Activated T-cell treated with anti-CD3 and anti-CD28 coated beads, Interleukin-2, amount 50 U/mL, for 72 hours (primary cell): ENCODE results near the gene FIBCD1. TPM values are rescaled to one million over a fixed set of nuclear protein-coding genes. Genes with fewer than 3 reads are reported as not detected.

ENCODE experiments used
- ATAC-seq, 2 donors: fragments of 150-1000 bp; cut with Tn5 transposase; replicated peaks in 1 of 2; 2 replicates each; pipeline ENCODE4 v1.10.0; 2021; ENCODE audit warnings: moderate library complexity in 2 of 2, mild to moderate bottlenecking in 1 of 2
- DNase-seq, 2 donors: peaks; one replicate each; pipeline ENCODE4 v3.0.0; 2021 to 2022; ENCODE audit warnings: mixed read lengths in 1 of 2
- H3K27ac Mint-ChIP-seq: one replicate; pipeline ENCODE4 v1.8.0; 2022; ENCODE audit warnings: mild to moderate bottlenecking, moderate library complexity, mixed read lengths
- H3K27me3 Mint-ChIP-seq: one replicate; pipeline ENCODE4 v1.8.0; 2022; ENCODE audit warnings: low read depth, mixed read lengths
- H3K36me3 Mint-ChIP-seq, 2 donors: one replicate each; pipeline ENCODE4 v1.8.0; 2022; ENCODE audit warnings: mixed read lengths in 2 of 2, mild to moderate bottlenecking in 1 of 2; ENCODE audit not compliant: insufficient read depth in 2 of 2
- H3K4me1 Mint-ChIP-seq: one replicate; pipeline ENCODE4 v1.8.0; 2022; ENCODE audit warnings: low read depth, mixed read lengths
- H3K4me3 Mint-ChIP-seq, 2 donors: one replicate each; pipeline ENCODE4 v1.8.0; 2022; ENCODE audit warnings: mild to moderate bottlenecking in 2 of 2, mixed read lengths in 2 of 2, moderate library complexity in 2 of 2
- H3K9me3 Mint-ChIP-seq, 2 donors: one replicate each; pipeline ENCODE4 v1.8.0; 2022; ENCODE audit warnings: mixed read lengths in 2 of 2
- total RNA-seq, 2 donors: library from RNA; stranded (reverse); gene quantifications; one replicate each; pipeline ENCODE4 v1.2.3, GENCODE V29; 2022

The FIBCD1 gene
- total RNA-seq, 2 donors from 2014 or later, result not detected

- no peak for ATAC-seq
- DNase-seq, result no peak
- no peak overlapping the region for H3K27ac Mint-ChIP-seq
- H3K36me3 Mint-ChIP-seq, result no peaks in the 10 kb centered on the region
- H3K4me3 Mint-ChIP-seq, result no peak overlapping the region
- H3K4me1 Mint-ChIP-seq, result no peaks in the 10 kb centered on the region
- no peaks in the 10 kb centered on the region for H3K9me3 Mint-ChIP-seq
- H3K27me3 Mint-ChIP-seq, result no peaks in the 10 kb centered on the region
These were observed 42.1 kb upstream of the FIBCD1 start for GRCh38 chr9:130981002-130981755.

GRCh38 chr9:130980526-130980925, 41.5 kb upstream of the FIBCD1 start:
- H3K4me3 Mint-ChIP-seq, result no peak overlapping the region
- H3K9me3 Mint-ChIP-seq, result no peaks in the 10 kb centered on the region
- no peaks in the 10 kb centered on the region for H3K4me1 Mint-ChIP-seq
- no peaks in the 10 kb centered on the region for H3K36me3 Mint-ChIP-seq
- no peaks in the 10 kb centered on the region for H3K27me3 Mint-ChIP-seq
- no peak for ATAC-seq
- no peak for DNase-seq
- H3K27ac Mint-ChIP-seq, result no peak overlapping the region

GRCh38 chr9:130979591-130980385, 40.7 kb upstream of the FIBCD1 start:
- Mint-ChIP-seq H3K36me3 (no peaks in the 10 kb centered on the region), H3K27me3 (no peaks in the 10 kb centered on the region), H3K27ac (no peak overlapping the region), H3K4me3 (no peak overlapping the region), H3K4me1 (no peaks in the 10 kb centered on the region), H3K9me3 (no peaks in the 10 kb centered on the region)
- no peak for ATAC-seq
- no peak for DNase-seq

- no peak overlapping the region for H3K4me3 Mint-ChIP-seq
These were observed 38.8 kb upstream of the FIBCD1 start for GRCh38 chr9:130977811-130978221.

GRCh38 chr9:130975932-130976841, 37.1 kb upstream of the FIBCD1 start:
- Mint-ChIP-seq H3K4me3 (no peak overlapping the region), H3K9me3 (no peaks in the 10 kb centered on the region), H3K4me1 (no peaks in the 10 kb centered on the region), H3K27me3 (peaks cover 13% of the 10 kb centered on the region), H3K36me3 (no peaks in the 10 kb centered on the region), H3K27ac (no peak overlapping the region)
- ATAC-seq, result no peak
- DNase-seq, result no peak

More at GRCh38 chr9:130977811-130978221, 38.8 kb upstream of the FIBCD1 start:
- Mint-ChIP-seq H3K4me1 (no peaks in the 10 kb centered on the region), H3K27ac (no peak overlapping the region), H3K36me3 (no peaks in the 10 kb centered on the region), H3K9me3 (no peaks in the 10 kb centered on the region), H3K27me3 (no peaks in the 10 kb centered on the region)
- ATAC-seq (no peak), DNase-seq (no peak)

GRCh38 chr9:130975156-130975555, 36.1 kb upstream of the FIBCD1 start:
- ATAC-seq (no peak), DNase-seq (no peak)
- Mint-ChIP-seq H3K9me3 (no peaks in the 10 kb centered on the region), H3K27me3 (peaks cover 13% of the 10 kb centered on the region), H3K36me3 (no peaks in the 10 kb centered on the region), H3K4me3 (no peak overlapping the region), H3K27ac (no peak overlapping the region), H3K4me1 (no peaks in the 10 kb centered on the region)

GRCh38 chr9:130974697-130975096, 35.6 kb upstream of the FIBCD1 start:
- ATAC-seq (no peak), DNase-seq (no peak)
- H3K27me3 Mint-ChIP-seq, result peaks cover 13% of the 10 kb centered on the region
- no peaks in the 10 kb centered on the region for H3K36me3 Mint-ChIP-seq
- no peaks in the 10 kb centered on the region for H3K9me3 Mint-ChIP-seq
- H3K4me3 Mint-ChIP-seq, result no peak overlapping the region
- no peaks in the 10 kb centered on the region for H3K4me1 Mint-ChIP-seq
- H3K27ac Mint-ChIP-seq, result no peak overlapping the region

- ATAC-seq, result no peak
- H3K27ac Mint-ChIP-seq, result no peak overlapping the region
- H3K9me3 Mint-ChIP-seq, result no peaks in the 10 kb centered on the region
- no peaks in the 10 kb centered on the region for H3K36me3 Mint-ChIP-seq
- no peak overlapping the region for H3K4me3 Mint-ChIP-seq
- DNase-seq, result no peak
- H3K27me3 Mint-ChIP-seq, result peaks cover 13% of the 10 kb centered on the region
- no peaks in the 10 kb centered on the region for H3K4me1 Mint-ChIP-seq
These were observed 34.7 kb upstream of the FIBCD1 start for GRCh38 chr9:130973686-130974281.

GRCh38 chr9:130972957-130973685, 34.1 kb upstream of the FIBCD1 start:
- DNase-seq, result no peak
- H3K36me3 Mint-ChIP-seq, result no peaks in the 10 kb centered on the region
- H3K27me3 Mint-ChIP-seq, result peaks cover 13% of the 10 kb centered on the region
- H3K4me3 Mint-ChIP-seq, result no peak overlapping the region
- ATAC-seq, result no peak
- H3K27ac Mint-ChIP-seq, result no peak overlapping the region
- no peaks in the 10 kb centered on the region for H3K9me3 Mint-ChIP-seq
- no peaks in the 10 kb centered on the region for H3K4me1 Mint-ChIP-seq

- Mint-ChIP-seq H3K36me3 (no peaks in the 10 kb centered on the region), H3K4me3 (no peak overlapping the region), H3K27me3 (peaks cover 13% of the 10 kb centered on the region), H3K4me1 (no peaks in the 10 kb centered on the region), H3K9me3 (no peaks in the 10 kb centered on the region), H3K27ac (no peak overlapping the region)
- ATAC-seq (no peak), DNase-seq (no peak)
These were observed 33.4 kb upstream of the FIBCD1 start for GRCh38 chr9:130972277-130972956.

GRCh38 chr9:130971294-130971849, 32.3 kb upstream of the FIBCD1 start:
- ATAC-seq (no peak), DNase-seq (no peak)
- Mint-ChIP-seq H3K4me3 (no peak overlapping the region), H3K27me3 (peaks cover 13% of the 10 kb centered on the region), H3K36me3 (no peaks in the 10 kb centered on the region), H3K4me1 (no peaks in the 10 kb centered on the region), H3K27ac (no peak overlapping the region), H3K9me3 (no peaks in the 10 kb centered on the region)
